PC-9 (cell line): ENCODE results near the gene LRWD1. TPM values are rescaled to one million over a fixed set of nuclear protein-coding genes. Genes with fewer than 3 reads are reported as not detected.

Experiments used
- BruUV-seq: library from RNA; stranded (reverse); fragments of 400-500 nt; replicated peaks from 2 replicates; lab custom pipeline; 2021; lab: Mats Ljungman, UMichigan
- CTCF ChIA-PET: fragments of 300-600 bp; sonication (Branson Sonifier 250); formaldehyde crosslinking; loops from one replicate; lab custom pipeline; 2022; ENCODE audit warnings: antibody characterized with exemption; lab: Charles Lee
- POLR2A ChIA-PET: fragments of 300-600 bp; sonication (Branson Sonifier 250); formaldehyde crosslinking; loops from one replicate; lab custom pipeline; 2022; ENCODE audit warnings: antibody characterized with exemption; ENCODE audit not compliant: unreplicated experiment; lab: Charles Lee
- DNase-seq, 2 experiments: peaks; one replicate each; pipeline versions ENCODE4 v3.0.0 to v3.0.0-alpha.2; 2015 to 2022; ENCODE audit warnings: mixed read lengths in 1 of 2
- H2AFZ ChIP-seq: fragments of 200-600 bp; sonication (generic); 2 replicates; pipeline ENCODE4 v1.8.1; 2017; ENCODE audit warnings: antibody characterized with exemption
- H3F3A ChIP-seq: fragments of 200-600 bp; sonication (generic); 2 replicates; pipeline ENCODE4 v1.8.1; 2017; ENCODE audit warnings: antibody characterized with exemption, mild to moderate bottlenecking, low read depth; ENCODE audit not compliant: insufficient read depth
- H3K27ac ChIP-seq: fragments of 200-600 bp; sonication (generic); 2 replicates; pipeline ENCODE4 v1.6.1; 2016; ENCODE audit warnings: mixed run types
- H3K27me3 ChIP-seq: fragments of 200-600 bp; sonication (generic); 2 replicates; pipeline ENCODE4 v1.6.1; 2016; ENCODE audit warnings: low read depth, mixed run types; ENCODE audit not compliant: insufficient read depth
- H3K36me3 ChIP-seq: fragments of 200-600 bp; sonication (generic); 2 replicates; pipeline ENCODE4 v1.6.1; 2016; ENCODE audit warnings: low read depth, mixed run types
- H3K4me1 ChIP-seq: fragments of 200-600 bp; sonication (generic); replicated peaks from 2 replicates; pipeline ENCODE4 v1.6.1; 2016; ENCODE audit warnings: mixed run types; ENCODE audit not compliant: insufficient read depth
- H3K4me2 ChIP-seq: fragments of 200-600 bp; sonication (generic); 2 replicates; pipeline ENCODE4 v1.6.1; 2017; ENCODE audit warnings: mixed run types
- H3K4me3 ChIP-seq: fragments of 200-600 bp; sonication (generic); 2 replicates; pipeline ENCODE4 v1.6.1; 2016; ENCODE audit warnings: mixed run types
- H3K79me2 ChIP-seq: fragments of 200-600 bp; sonication (generic); 2 replicates; pipeline ENCODE4 v1.6.1; 2017; ENCODE audit warnings: low read depth, mixed run types
- H3K9me2 ChIP-seq: fragments of 200-600 bp; sonication (generic); 2 replicates; pipeline ENCODE4 v1.8.1; 2017; ENCODE audit warnings: mild to moderate bottlenecking; ENCODE audit not compliant: insufficient read depth
- H3K9me3 ChIP-seq: fragments of 200-600 bp; sonication (generic); 2 replicates; pipeline ENCODE4 v1.8.1; 2016; ENCODE audit warnings: low read depth; ENCODE audit not compliant: insufficient read depth
- H4K20me1 ChIP-seq: fragments of 200-600 bp; sonication (generic); 2 replicates; pipeline ENCODE4 v1.8.1; 2017; ENCODE audit not compliant: insufficient read depth
- CTCF ChIP-seq: fragments of 200-600 bp; sonication (generic); conservative IDR thresholded peaks from 2 replicates; pipeline ENCODE4 v1.6.1; 2017; ENCODE audit warnings: mixed run types, antibody characterized with exemption, mild to moderate bottlenecking, moderate library complexity
- EZH2 ChIP-seq: fragments of 200-600 bp; sonication (generic); IDR thresholded peaks from 2 replicates; pipeline ENCODE4 v1.8.0; 2017; ENCODE audit warnings: antibody characterized with exemption, low read depth
- intact Hi-C: fragments of 100-400 bp; cut with micrococcal nuclease; formaldehyde crosslinking; loops from one replicate; pipeline ENCODE4 v1.10.0; 2022; ENCODE audit not compliant: unreplicated experiment
- total RNA-seq: library from RNA; stranded (reverse); gene quantifications from 2 replicates; pipeline ENCODE4 v1.2.3, GENCODE V29; 2021

LRWD1 gene
- total RNA-seq, 1 experiment from 2014 or later: 35.3 TPM

GRCh38 chr7:102426268-102427018, 38.3 kb upstream of the LRWD1 start:
- no peaks in the 10 kb centered on the region for H3K79me2 ChIP-seq
- H3K27me3 ChIP-seq: no peaks in the 10 kb centered on the region
- H3K4me3 ChIP-seq: no peak overlapping the region
- H3K9me2 ChIP-seq: no peaks in the 10 kb centered on the region
- ChIA-PET CTCF (no interaction called here), POLR2A (no interaction called here)
- intact Hi-C loops: no loop called here
- peaks cover 11% of the 10 kb centered on the region for H3K4me1 ChIP-seq
- H3K4me2 ChIP-seq: no peak overlapping the region
- DNase-seq: no peak
- peaks cover 5% of the 10 kb centered on the region for H3F3A ChIP-seq
- BruUV-seq: no TSS peak
- H2AFZ ChIP-seq: no peak overlapping the region
- H3K9me3 ChIP-seq: no peaks in the 10 kb centered on the region
- H4K20me1 ChIP-seq: no peaks in the 10 kb centered on the region; the same call in 1 of the 2 replicates
- TF ChIP-seq CTCF: no peak
- no peak for TF ChIP-seq EZH2
- H3K36me3 ChIP-seq: no peaks in the 10 kb centered on the region; the same call in 1 of the 2 replicates
- no peak overlapping the region for H3K27ac ChIP-seq

- BruUV-seq: TSS peak; percentile 9
- intact Hi-C loops: no loop called here
- no peak overlapping the region for H3K4me3 ChIP-seq
- H3K36me3 ChIP-seq: no peaks in the 10 kb centered on the region; the same call in 1 of the 2 replicates
- CTCF ChIA-PET: interaction anchor here (0.7 kb wide), 1 partner anchor 25 kb away, joined by 3 read pairs; no protein-coding TSS in a partner anchor
- H3K27ac ChIP-seq: no peak overlapping the region
- H3K4me2 ChIP-seq: no peak overlapping the region
- H3F3A ChIP-seq: peaks cover 11% of the 10 kb centered on the region
- no peak for DNase-seq
- no peak for TF ChIP-seq EZH2
- H3K4me1 ChIP-seq: peaks cover 5% of the 10 kb centered on the region
- no peaks in the 10 kb centered on the region for H3K27me3 ChIP-seq
- no peak overlapping the region for H2AFZ ChIP-seq
- H3K79me2 ChIP-seq: no peaks in the 10 kb centered on the region
- no peaks in the 10 kb centered on the region for H3K9me3 ChIP-seq
- no peaks in the 10 kb centered on the region; the same call in 1 of the 2 replicates for H4K20me1 ChIP-seq
- no peaks in the 10 kb centered on the region for H3K9me2 ChIP-seq
- POLR2A ChIA-PET: no interaction called here
These were observed 37.8 kb upstream of the LRWD1 start for GRCh38 chr7:102427019-102427405.

DNA sequence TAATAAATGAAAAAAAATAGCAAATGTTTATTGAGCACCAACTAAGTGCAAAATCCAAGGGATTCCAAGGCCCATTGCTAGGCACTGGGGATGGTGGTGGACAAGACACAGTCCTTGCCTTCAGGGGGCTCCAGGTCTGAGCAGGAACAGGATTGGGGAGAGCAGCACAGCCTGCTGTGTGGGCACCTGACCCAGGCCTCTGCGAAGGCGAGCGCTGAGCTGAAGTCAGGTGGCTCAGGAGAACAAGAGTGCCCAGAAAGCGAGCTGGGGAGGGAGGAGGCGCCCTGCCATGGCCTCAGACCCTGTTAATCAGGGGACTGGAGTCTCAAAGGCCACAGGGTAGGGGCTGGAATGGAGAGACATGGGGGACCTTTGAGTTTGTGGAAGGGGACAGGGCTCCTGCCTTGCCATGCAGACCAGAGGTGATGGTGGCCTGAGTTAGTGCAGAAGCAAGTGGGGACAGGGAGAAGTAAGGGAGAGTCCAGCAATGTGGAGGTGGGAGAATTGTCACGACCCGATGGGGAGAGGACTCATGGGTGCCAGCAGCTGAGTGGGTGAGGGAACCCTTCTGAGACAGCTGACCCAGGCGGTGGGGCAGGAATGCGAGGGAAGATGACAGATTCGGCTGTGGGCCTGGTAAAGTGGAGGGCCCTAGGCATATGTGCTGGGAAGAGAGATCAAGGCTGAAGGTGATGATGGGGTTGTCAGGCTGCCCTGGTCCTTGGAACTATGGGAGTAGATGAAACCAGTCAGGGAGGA, 35.5 kb upstream of the LRWD1 start:
- no peak overlapping the region for H3K27ac ChIP-seq
- no peak for DNase-seq
- no peaks in the 10 kb centered on the region for H3K9me2 ChIP-seq
- CTCF ChIA-PET: no interaction called here
- TF ChIP-seq CTCF (no peak), EZH2 (no peak)
- H3K9me3 ChIP-seq: no peaks in the 10 kb centered on the region
- H3F3A ChIP-seq: peaks cover 17% of the 10 kb centered on the region
- no peak overlapping the region for H3K4me3 ChIP-seq
- intact Hi-C loops: no loop called here
- no peaks in the 10 kb centered on the region; the same call in 1 of the 2 replicates for H3K36me3 ChIP-seq
- H2AFZ ChIP-seq: no peak overlapping the region
- H4K20me1 ChIP-seq: no peaks in the 10 kb centered on the region; the same call in 1 of the 2 replicates
- H3K27me3 ChIP-seq: no peaks in the 10 kb centered on the region
- no peaks in the 10 kb centered on the region for H3K79me2 ChIP-seq
- POLR2A ChIA-PET: interaction anchor here (0.6 kb wide), 1 partner anchor 27 kb away, joined by 3 read pairs; no protein-coding TSS in a partner anchor
- no TSS peak for BruUV-seq
- no peak overlapping the region for H3K4me2 ChIP-seq
- H3K4me1 ChIP-seq: 0 out of 2 replicates have a peak, but pooled peaks cover 2% of the 10 kb centered on the region
